ENCODE measurements around the gene ZNF587B.
"Not testable (repeated sequence)": the region's sequence is repeated elsewhere in the genome, so short reads cannot be mapped to it uniquely, and the experiment has no call there.

Gene ZNF587B

GRCh38 chr19:57830071-57830602 lies at the start of gene ZNF587B:
ZNF587B (plus strand) TSS chr19:57830299; CDS start chr19:57830529, 230 bp downstream.
- peak; percentile 76 for TF ChIP-seq CTCF (IDR thresholded peaks at IDR 0.05)
- peaks cover 23% of the 10 kb centered on the region for H3K79me2 ChIP-seq
- peak within 1 kb of the TSS; percentile 87 for H3K4me2 ChIP-seq (ENCODE audit: low read length)
- no peaks in the 10 kb centered on the region for H3K36me3 ChIP-seq (ENCODE audit: control insufficient read depth, insufficient read depth, low read length)
- peak within 1 kb of the TSS; percentile 44 for H2AFZ ChIP-seq
- H3K4me3 ChIP-seq (ENCODE audit: low read depth, low read length): peak within 1 kb of the TSS; percentile 65
- H3K4me1 ChIP-seq: peaks cover 7% of the 10 kb centered on the region
- H3K9me3 ChIP-seq (ENCODE audit: control insufficient read depth, low read length): no peaks in the 10 kb centered on the region
- H3K27ac ChIP-seq: peak within 1 kb of the TSS; percentile 71
- no peaks in the 10 kb centered on the region for H3K27me3 ChIP-seq (ENCODE audit: control insufficient read depth, insufficient read depth, low read length)
- no peak within 1 kb of the TSS for H3K9ac ChIP-seq

DNA sequence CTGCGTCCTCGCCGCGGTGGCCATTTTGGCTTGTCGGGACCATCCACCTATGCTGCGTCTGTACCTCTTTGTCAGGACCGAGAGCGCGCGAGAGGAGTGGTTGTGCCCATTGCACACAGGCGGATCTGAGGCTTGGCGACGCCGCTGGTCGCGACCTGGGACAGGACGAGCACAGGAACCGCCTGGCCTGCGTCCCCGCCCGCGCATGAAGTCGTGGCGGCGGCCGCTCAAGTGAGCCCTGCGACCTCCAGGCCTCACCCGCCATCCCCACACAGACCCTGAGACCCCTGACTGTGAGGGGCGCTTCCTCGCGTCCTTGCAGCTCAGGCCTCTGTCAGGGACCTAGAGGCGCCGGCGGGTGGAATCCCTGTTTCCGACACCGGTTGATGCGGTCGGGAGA lies 43.8 kb upstream of the ZNF587B start:
- no peak overlapping the region for H3K9ac ChIP-seq
- no peak overlapping the region for H2AFZ ChIP-seq
- H3K4me2 ChIP-seq (ENCODE audit: low read length): no peak overlapping the region
- no peaks in the 10 kb centered on the region for H3K27me3 ChIP-seq (ENCODE audit: control insufficient read depth, insufficient read depth, low read length)
- H3K4me3 ChIP-seq (ENCODE audit: low read depth, low read length): no peak overlapping the region
- no peak for TF ChIP-seq CTCF (IDR thresholded peaks at IDR 0.05)
- peaks cover 71% of the 10 kb centered on the region for H3K79me2 ChIP-seq
- no peaks in the 10 kb centered on the region for H3K4me1 ChIP-seq
- H3K36me3 ChIP-seq (ENCODE audit: control insufficient read depth, insufficient read depth, low read length): no peaks in the 10 kb centered on the region
- H3K27ac ChIP-seq: no peak overlapping the region
- H3K9me3 ChIP-seq (ENCODE audit: control insufficient read depth, low read length): no peaks in the 10 kb centered on the region

DNA sequence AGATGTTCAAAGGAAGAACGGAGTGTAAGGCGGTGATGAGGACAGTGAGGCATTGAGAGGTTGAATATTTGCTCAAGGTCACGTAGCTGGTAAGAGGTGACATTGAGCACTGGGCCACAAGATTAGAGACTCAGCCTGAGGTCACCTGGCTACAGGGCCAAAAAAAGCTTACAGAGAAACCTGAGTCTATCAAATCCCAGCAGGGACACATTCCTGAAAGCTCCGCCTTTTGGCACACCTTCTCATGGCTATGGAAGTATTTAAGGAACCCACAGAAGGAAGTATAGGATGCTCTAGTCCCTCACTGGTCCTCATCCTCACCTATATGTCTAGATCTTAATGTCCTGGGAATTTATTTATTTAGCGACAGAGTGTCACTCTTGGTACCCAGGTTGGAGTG lies 43.2 kb upstream of the ZNF587B start:
- Histone ChIP-seq H3K4me2 (ENCODE audit: low read length) (no peak overlapping the region), H3K9ac (no peak overlapping the region), H3K27me3 (ENCODE audit: control insufficient read depth, insufficient read depth, low read length) (no peaks in the 10 kb centered on the region), H3K27ac (no peak overlapping the region), H3K36me3 (ENCODE audit: control insufficient read depth, insufficient read depth, low read length) (no peaks in the 10 kb centered on the region), H3K4me3 (ENCODE audit: low read depth, low read length) (no peak overlapping the region), H3K9me3 (ENCODE audit: control insufficient read depth, low read length) (no peaks in the 10 kb centered on the region), H3K79me2 (peaks cover 73% of the 10 kb centered on the region), H2AFZ (no peak overlapping the region), H3K4me1 (no peaks in the 10 kb centered on the region)
- TF ChIP-seq CTCF (IDR thresholded peaks at IDR 0.05): no peak

GRCh38 chr19:57788114-57788692 lies 41.9 kb upstream of the ZNF587B start:
- Histone ChIP-seq H3K9ac (no peak overlapping the region), H3K4me3 (ENCODE audit: low read depth, low read length) (no peak overlapping the region), H3K4me2 (ENCODE audit: low read length) (no peak overlapping the region), H3K36me3 (ENCODE audit: control insufficient read depth, insufficient read depth, low read length) (no peaks in the 10 kb centered on the region), H3K79me2 (peaks cover 68% of the 10 kb centered on the region), H3K27me3 (ENCODE audit: control insufficient read depth, insufficient read depth, low read length) (no peaks in the 10 kb centered on the region), H2AFZ (no peak overlapping the region), H3K27ac (no peak overlapping the region), H3K9me3 (ENCODE audit: control insufficient read depth, low read length) (no peaks in the 10 kb centered on the region), H3K4me1 (no peaks in the 10 kb centered on the region)
- no peak for TF ChIP-seq CTCF (IDR thresholded peaks at IDR 0.05)

- TF ChIP-seq CTCF (IDR thresholded peaks at IDR 0.05): no peak
- Histone ChIP-seq H3K36me3 (ENCODE audit: control insufficient read depth, insufficient read depth, low read length) (no peaks in the 10 kb centered on the region), H3K9me3 (ENCODE audit: control insufficient read depth, low read length) (no peaks in the 10 kb centered on the region), H3K27ac (no peak overlapping the region), H2AFZ (no peak overlapping the region), H3K4me2 (ENCODE audit: low read length) (no peak overlapping the region), H3K9ac (no peak overlapping the region), H3K79me2 (peaks cover 65% of the 10 kb centered on the region), H3K4me3 (ENCODE audit: low read depth, low read length) (no peak overlapping the region), H3K27me3 (ENCODE audit: control insufficient read depth, insufficient read depth, low read length) (no peaks in the 10 kb centered on the region), H3K4me1 (no peaks in the 10 kb centered on the region)
These were observed 40.8 kb upstream of the ZNF587B start for GRCh38 chr19:57789288-57789687.

GRCh38 chr19:57796580-57796979 lies 33.5 kb upstream of the ZNF587B start:
- peaks cover 29% of the 10 kb centered on the region for H3K79me2 ChIP-seq
- H3K27ac ChIP-seq; H3K27me3 ChIP-seq (ENCODE audit: control insufficient read depth, insufficient read depth, low read length); H3K9me3 ChIP-seq (ENCODE audit: control insufficient read depth, low read length); H3K9ac ChIP-seq; H3K4me3 ChIP-seq (ENCODE audit: low read depth, low read length); H3K4me2 ChIP-seq (ENCODE audit: low read length); H3K4me1 ChIP-seq; H3K36me3 ChIP-seq (ENCODE audit: control insufficient read depth, insufficient read depth, low read length); H2AFZ ChIP-seq: not testable (repeated sequence)
